Endodermal cell (in vitro differentiated cells): ENCODE results near the gene KMT2E. TPM values are rescaled to one million over a fixed set of nuclear protein-coding genes. Genes with fewer than 3 reads are reported as not detected.

ENCODE experiments used
- DNase-seq: peaks from one replicate; pipeline ENCODE4 v3.0.0-alpha.2; 2017
- H3K27ac ChIP-seq: 2 replicates; pipeline ENCODE4 v1.5.1; 2013; ENCODE audit warnings: mild to moderate bottlenecking, low read depth, low read length, moderate library complexity
- H3K27me3 ChIP-seq: 2 replicates; pipeline ENCODE4 v1.6.1; 2013; ENCODE audit warnings: mild to moderate bottlenecking, low read length, moderate library complexity; ENCODE audit not compliant: insufficient read depth, control insufficient read depth, poor library complexity, severe bottlenecking
- H3K36me3 ChIP-seq: 2 replicates; pipeline ENCODE4 v1.7.0; 2013; ENCODE audit warnings: mild to moderate bottlenecking, low read length, moderate library complexity; ENCODE audit not compliant: control insufficient read depth, insufficient read depth
- H3K4me1 ChIP-seq: one replicate; pipeline ENCODE4 v1.7.0; 2013; ENCODE audit warnings: low read length; ENCODE audit not compliant: control insufficient read depth, insufficient read depth
- H3K4me3 ChIP-seq: 2 replicates; pipeline ENCODE4 v1.5.1; 2013; ENCODE audit warnings: mild to moderate bottlenecking, low read length, moderate library complexity
- H3K9ac ChIP-seq: 2 replicates; pipeline ENCODE4 v1.6.1; 2013; ENCODE audit warnings: mild to moderate bottlenecking, low read length, moderate library complexity; ENCODE audit not compliant: poor library complexity, severe bottlenecking; ENCODE audit errors: extremely low read depth
- H3K9me3 ChIP-seq: 2 replicates; pipeline ENCODE4 v1.6.1; 2013; ENCODE audit warnings: mild to moderate bottlenecking, low read length, moderate library complexity; ENCODE audit not compliant: control insufficient read depth
- H3K27ac Mint-ChIP-seq: 2 replicates; pipeline ENCODE4 v1.8.0; 2020; ENCODE audit warnings: mixed read lengths
- H3K27me3 Mint-ChIP-seq: 2 replicates; pipeline ENCODE4 v1.8.0; 2021; ENCODE audit warnings: mild to moderate bottlenecking, mixed read lengths; ENCODE audit not compliant: insufficient read depth
- H3K36me3 Mint-ChIP-seq: 2 replicates; pipeline ENCODE4 v1.8.0; 2020; ENCODE audit warnings: low read depth, mixed read lengths
- H3K4me1 Mint-ChIP-seq: 2 replicates; pipeline ENCODE4 v1.8.0; 2020; ENCODE audit warnings: mixed read lengths
- H3K4me3 Mint-ChIP-seq: 2 replicates; pipeline ENCODE4 v1.8.0; 2020; ENCODE audit warnings: mild to moderate bottlenecking, moderate library complexity, mixed read lengths
- H3K9me3 Mint-ChIP-seq: 2 replicates; pipeline ENCODE4 v1.8.0; 2020; ENCODE audit warnings: mild to moderate bottlenecking, mixed read lengths
- CTCF ChIP-seq: fragments of 200-600 bp; sonication (generic); conservative IDR thresholded peaks from 2 replicates; pipeline ENCODE4 v1.5.0; 2021; ENCODE audit warnings: antibody characterized with exemption, mild to moderate bottlenecking
- WGBS, 2 experiments: methylation state at CpG; one replicate each; pipeline versions ENCODE4 v1.1.5 to v1.1.7; 2013; ENCODE audit warnings: missing lambda C conversion rate in 2 of 2, mixed read lengths in 1 of 2; ENCODE audit not compliant: insufficient coverage in 1 of 2, insufficient read length in 1 of 2; 5-methylcytosine and 5-hydroxymethylcytosine counted together
- total RNA-seq, 2 donors: library from RNA; stranded (reverse); fragmentation: NEBNext Ultra II Directional in 1 of 2; extraction: Animal tissue kit (Norgen Biotek cat#: 25700) in 1 of 2; gene quantifications; 2 replicates in 1 of 2; 3 replicates in 1 of 2; pipeline ENCODE4 v1.2.1, GENCODE V29; 2021

Gene KMT2E
- total RNA-seq, 2 donors from 2014 or later, result 65.7 to 70.4 TPM

GRCh38 chr7:104966022-104966421, 48.0 kb upstream of the KMT2E start:
- H3K27me3 Mint-ChIP-seq, result no peaks in the 10 kb centered on the region
- peaks cover 14% of the 10 kb centered on the region for H3K4me1 Mint-ChIP-seq
- Histone ChIP-seq H3K9me3 (no peaks in the 10 kb centered on the region), H3K27me3 (no peaks in the 10 kb centered on the region), H3K4me1 (no peaks in the 10 kb centered on the region), H3K9ac (no peak overlapping the region), H3K4me3 (no peak overlapping the region), H3K27ac (no peak overlapping the region), H3K36me3 (no peaks in the 10 kb centered on the region)
- TF ChIP-seq CTCF, result no peak
- H3K27ac Mint-ChIP-seq, result no peak overlapping the region
- 89 to 94% methylated on average over 2 of the region's 2 CpGs for WGBS, 2 experiments
- H3K9me3 Mint-ChIP-seq, result no peaks in the 10 kb centered on the region
- DNase-seq, result no peak
- H3K4me3 Mint-ChIP-seq, result no peak overlapping the region
- H3K36me3 Mint-ChIP-seq, result no peaks in the 10 kb centered on the region

DNA sequence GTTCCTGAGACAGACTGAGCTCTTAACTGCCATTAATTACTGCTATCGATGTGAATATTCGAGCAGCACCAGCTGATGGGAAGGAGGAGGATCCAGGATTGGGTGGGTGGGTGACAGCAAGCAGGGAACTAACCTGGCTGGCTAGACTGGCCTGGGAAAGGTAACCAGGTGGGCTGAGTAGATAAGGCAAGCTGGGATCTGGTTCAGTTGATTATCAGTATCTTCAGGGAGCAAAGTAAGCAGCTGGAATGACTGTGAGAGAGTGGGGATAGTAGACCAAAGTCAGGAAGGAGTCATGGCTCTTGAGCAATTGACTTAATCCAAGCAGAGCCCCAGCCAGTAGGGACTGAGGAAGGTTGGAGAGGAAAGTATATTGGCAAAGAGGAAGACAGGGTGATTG, 46.9 kb upstream of the KMT2E start:
- H3K4me3 ChIP-seq, result no peak overlapping the region
- H3K4me1 ChIP-seq, result no peaks in the 10 kb centered on the region
- Mint-ChIP-seq H3K4me1 (peaks cover 20% of the 10 kb centered on the region), H3K27me3 (no peaks in the 10 kb centered on the region), H3K27ac (no peak overlapping the region), H3K36me3 (no peaks in the 10 kb centered on the region), H3K9me3 (no peaks in the 10 kb centered on the region), H3K4me3 (no peak overlapping the region)
- no peak for TF ChIP-seq CTCF
- no peaks in the 10 kb centered on the region for H3K9me3 ChIP-seq
- H3K27me3 ChIP-seq, result no peaks in the 10 kb centered on the region
- WGBS, 2 experiments, result 92 to 93% methylated on average over 2 of the region's 2 CpGs
- H3K9ac ChIP-seq, result no peak overlapping the region
- no peaks in the 10 kb centered on the region for H3K36me3 ChIP-seq
- H3K27ac ChIP-seq, result no peak overlapping the region
- no peak for DNase-seq

- Histone ChIP-seq H3K9me3 (no peaks in the 10 kb centered on the region), H3K4me1 (no peaks in the 10 kb centered on the region), H3K27me3 (no peaks in the 10 kb centered on the region), H3K27ac (no peak overlapping the region), H3K9ac (no peak overlapping the region), H3K4me3 (no peak overlapping the region), H3K36me3 (no peaks in the 10 kb centered on the region)
- no peaks in the 10 kb centered on the region for H3K36me3 Mint-ChIP-seq
- no peak for DNase-seq
- peaks cover 18% of the 10 kb centered on the region for H3K4me1 Mint-ChIP-seq
- 95 to 96% methylated on average over 4 of the region's 4 CpGs for WGBS, 2 experiments
- H3K9me3 Mint-ChIP-seq, result no peaks in the 10 kb centered on the region
- no peak overlapping the region for H3K4me3 Mint-ChIP-seq
- no peaks in the 10 kb centered on the region for H3K27me3 Mint-ChIP-seq
- H3K27ac Mint-ChIP-seq, result no peak overlapping the region
- TF ChIP-seq CTCF, result no peak
These were observed 46.4 kb upstream of the KMT2E start for GRCh38 chr7:104967595-104967994.
